DMS53 (cell line): ENCODE results near the gene PLCB2.

Source experiments
- DNase-seq: peaks from one replicate; lab custom pipeline; 2025; lab: John Stamatoyannopoulos, UW

The PLCB2 gene

GRCh38 chr15:40302288-40302886 is 5.3 kb downstream of the PLCB2 start:
- DNase-seq: no peak

- DNase-seq: no peak
These were observed 6.1 kb downstream of the PLCB2 start for GRCh38 chr15:40301467-40302179.

- no peak for DNase-seq
These were observed 7.0 kb downstream of the PLCB2 start for GRCh38 chr15:40300771-40301170.

GRCh38 chr15:40300367-40300766 is 7.4 kb downstream of the PLCB2 start:
- no peak for DNase-seq

- DNase-seq: no peak
These were observed 9.4 kb downstream of the PLCB2 start for GRCh38 chr15:40298216-40298935.

- DNase-seq: no peak
These were observed 10.4 kb downstream of the PLCB2 start for GRCh38 chr15:40297356-40297755.

- peak; percentile 26 for DNase-seq
These were observed 11.0 kb downstream of the PLCB2 start for GRCh38 chr15:40296561-40297230.

GRCh38 chr15:40295877-40296560 is 11.7 kb downstream of the PLCB2 start:
- no peak for DNase-seq

GRCh38 chr15:40295297-40295696 is 12.4 kb downstream of the PLCB2 start:
- no peak for DNase-seq

- DNase-seq: no peak
These were observed 13.5 kb downstream of the PLCB2 start for GRCh38 chr15:40293905-40294895.

- DNase-seq: no peak
These were observed 14.7 kb downstream of the PLCB2 start for GRCh38 chr15:40293006-40293405.

GRCh38 chr15:40292246-40292645 is 15.5 kb downstream of the PLCB2 start:
- no peak for DNase-seq

- DNase-seq: peak; percentile 79
These were observed 16.7 kb downstream of the PLCB2 start for GRCh38 chr15:40290918-40291574.

GRCh38 chr15:40290545-40290917 is 17.2 kb downstream of the PLCB2 start:
- no peak for DNase-seq

GRCh38 chr15:40289140-40289775 is 18.5 kb downstream of the PLCB2 start:
- DNase-seq: peak; percentile 66

- no peak for DNase-seq
These were observed 19.8 kb downstream of the PLCB2 start for GRCh38 chr15:40287968-40288367.

- no peak for DNase-seq
These were observed 20.2 kb downstream of the PLCB2 start for GRCh38 chr15:40287505-40287904.

GRCh38 chr15:40286794-40287193 is 20.9 kb downstream of the PLCB2 start:
- DNase-seq: no peak

GRCh38 chr15:40286061-40286532 is 21.6 kb downstream of the PLCB2 start:
- no peak for DNase-seq

GRCh38 chr15:40285554-40286011 is 22.2 kb downstream of the PLCB2 start:
- no peak for DNase-seq
